SK-N-SH (cell line): ENCODE results near the gene TMED8. TPM values are rescaled to one million over a fixed set of nuclear protein-coding genes. Genes with fewer than 3 reads are reported as not detected.

ENCODE experiments used
- CTCF ChIA-PET: fragments of 300-600, 350-600 bp; formaldehyde crosslinking; extraction: SDS; loops from one replicate; lab custom pipeline; 2021; lab: Yijun Ruan, JAX
- POLR2A ChIA-PET: fragments of 350-600 bp; sonication (Branson Sonifier 250); formaldehyde crosslinking; extraction: SDS; loops from one replicate; lab custom pipeline; 2020; ENCODE audit warnings: antibody characterized with exemption, inconsistent platforms; lab: Yijun Ruan, JAX
- DNase-seq: peaks from one replicate; pipeline ENCODE4 v3.0.0; 2012
- H2AFZ ChIP-seq: fragments of 200-600 bp; sonication (generic); 2 replicates; pipeline ENCODE4 v1.8.1; 2016; ENCODE audit warnings: antibody characterized with exemption, mild to moderate bottlenecking, low read depth
- H3F3A ChIP-seq: fragments of 200-600 bp; sonication (generic); replicated peaks from 2 replicates; pipeline ENCODE3; 2016; ENCODE audit warnings: antibody characterized with exemption, mild to moderate bottlenecking; ENCODE audit not compliant: insufficient read depth
- H3K27ac ChIP-seq, 2 experiments: fragments of 200-500 bp in 1 of 2; fragments of 200-600 bp in 1 of 2; sonication (Bioruptor generic) in 1 of 2; sonication (generic), shearing (Covaris generic) in 1 of 2; 2 replicates each; pipeline versions ENCODE4 v1.5.1 to v1.6.1; 2014 to 2016; ENCODE audit warnings: low read depth in 2 of 2, inconsistent platforms in 1 of 2, low read length in 1 of 2, mild to moderate bottlenecking in 1 of 2, mixed read lengths in 1 of 2
- H3K27me3 ChIP-seq: fragments of 200-600 bp; sonication (generic), shearing (Covaris generic); 2 replicates; pipeline ENCODE4 v1.6.1; 2016; ENCODE audit warnings: mixed run types; ENCODE audit not compliant: insufficient read depth
- H3K36me3 ChIP-seq, 2 experiments: fragments of 200-500 bp in 1 of 2; fragments of 200-600 bp in 1 of 2; sonication (Bioruptor generic) in 1 of 2; sonication (generic) in 1 of 2; replicated peaks in 1 of 2; 2 replicates each; pipeline versions ENCODE3 to v1.5.1; 2014 to 2016; ENCODE audit warnings: low read length in 1 of 2, mild to moderate bottlenecking in 1 of 2; ENCODE audit not compliant: insufficient read depth in 2 of 2, control insufficient read depth in 1 of 2
- H3K4me1 ChIP-seq, 2 experiments: fragments of 200-500 bp in 1 of 2; fragments of 200-600 bp in 1 of 2; sonication (Bioruptor generic) in 1 of 2; sonication (generic), shearing (Covaris generic) in 1 of 2; 2 replicates each; pipeline versions ENCODE4 v1.5.1 to v1.6.1; 2014 to 2016; ENCODE audit warnings: low read depth in 1 of 2, low read length in 1 of 2, mixed run types in 1 of 2; ENCODE audit not compliant: insufficient read depth in 2 of 2, control insufficient read depth in 1 of 2
- H3K4me2 ChIP-seq: fragments of 200-600 bp; sonication (generic), shearing (Covaris generic); 2 replicates; pipeline ENCODE4 v1.6.1; 2017; ENCODE audit warnings: mixed run types
- H3K4me3 ChIP-seq, 2 experiments: fragments of 200-500 bp in 1 of 2; fragments of 200-600 bp in 1 of 2; sonication (Bioruptor generic) in 1 of 2; sonication (generic), shearing (Covaris generic) in 1 of 2; 2 replicates each; pipeline versions ENCODE4 v1.5.1 to v1.8.1; 2014 to 2016; ENCODE audit warnings: low read depth in 2 of 2, inconsistent platforms in 1 of 2, low read length in 1 of 2, mild to moderate bottlenecking in 1 of 2, mixed read lengths in 1 of 2, moderate library complexity in 1 of 2
- H3K79me2 ChIP-seq: fragments of 200-600 bp; sonication (generic); 2 replicates; pipeline ENCODE4 v1.8.1; 2017; ENCODE audit warnings: mild to moderate bottlenecking; ENCODE audit not compliant: insufficient read depth
- H3K9ac ChIP-seq: fragments of 200-600 bp; sonication (generic); 2 replicates; pipeline ENCODE4 v1.6.1; 2017; ENCODE audit warnings: mixed run types
- H3K9me2 ChIP-seq: fragments of 200-600 bp; sonication (generic); 2 replicates; pipeline ENCODE4 v1.6.1; 2017; ENCODE audit warnings: mixed run types
- H3K9me3 ChIP-seq: fragments of 200-600 bp; sonication (generic); 2 replicates; pipeline ENCODE4 v1.6.1; 2017; ENCODE audit warnings: mixed run types, mild to moderate bottlenecking, moderate library complexity
- H4K20me1 ChIP-seq: fragments of 200-600 bp; sonication (generic); 2 replicates; pipeline ENCODE4 v1.6.1; 2017; ENCODE audit warnings: mild to moderate bottlenecking, mixed run types; ENCODE audit not compliant: insufficient read depth
- CHD2 ChIP-seq: fragments of 150-350 bp; IDR thresholded peaks from 2 replicates; pipeline ENCODE4 v1.6.1; 2018; ENCODE audit warnings: low read length; ENCODE audit not compliant: partially characterized antibody
- ELF1 ChIP-seq: IDR thresholded peaks from 2 replicates; pipeline ENCODE4 v1.4.0; 2012
- EP300 ChIP-seq, 2 experiments: IDR thresholded peaks; 2 replicates each; pipeline versions ENCODE4 v1.4.0 to v1.6.1; 2012; ENCODE audit warnings: borderline replicate concordance in 1 of 2, low read depth in 1 of 2, low read length in 1 of 2
- EZH2phosphoT487 ChIP-seq: fragments of 200-600 bp; sonication (generic); IDR thresholded peaks from 2 replicates; pipeline ENCODE4 v1.6.1; 2017; ENCODE audit warnings: low read depth, mixed run types, mild to moderate bottlenecking, antibody characterized with exemption, moderate library complexity, borderline replicate concordance
- FOSL2 ChIP-seq: IDR thresholded peaks from 2 replicates; pipeline ENCODE4 v1.4.0; 2012; ENCODE audit warnings: low read depth, mild to moderate bottlenecking, moderate library complexity, borderline replicate concordance
- FOXJ3 ChIP-seq: sonication (generic); formaldehyde crosslinking; IDR thresholded peaks from 2 replicates; pipeline ENCODE4 v1.5.1; 2020; ENCODE audit warnings: mild to moderate bottlenecking, missing genetic modification reagents
- GABPA ChIP-seq: IDR thresholded peaks from 2 replicates; pipeline ENCODE4 v1.4.0; 2012; ENCODE audit warnings: low read depth, mild to moderate bottlenecking
- GATA2 ChIP-seq: sonication (generic); formaldehyde crosslinking; IDR thresholded peaks from 2 replicates; pipeline ENCODE4 v1.5.0; 2020; ENCODE audit warnings: mild to moderate bottlenecking, missing genetic modification reagents
- JUND ChIP-seq: IDR thresholded peaks from 2 replicates; pipeline ENCODE4 v1.4.0; 2012
- MAX ChIP-seq: IDR thresholded peaks from 2 replicates; pipeline ENCODE4 v1.4.0; 2012; ENCODE audit warnings: low read depth
- MXI1 ChIP-seq: IDR thresholded peaks from 2 replicates; pipeline ENCODE4 v1.6.1; 2012; ENCODE audit warnings: mild to moderate bottlenecking, low read depth, low read length, improper control_type of control experiment
- NRF1 ChIP-seq: IDR thresholded peaks from 2 replicates; pipeline ENCODE4 v1.6.1; 2012; ENCODE audit warnings: low read depth, mild to moderate bottlenecking, low read length
- POLR2AphosphoS5 ChIP-seq: IDR thresholded peaks from 2 replicates; pipeline ENCODE4 v1.6.1; 2012; ENCODE audit warnings: low read depth, low read length
- RFX5 ChIP-seq: IDR thresholded peaks from 2 replicates; pipeline ENCODE4 v1.6.1; 2012; ENCODE audit warnings: mild to moderate bottlenecking, improper control_type of control experiment, low read length
- SIN3A ChIP-seq: IDR thresholded peaks from 2 replicates; pipeline ENCODE4 v1.6.1; 2012; ENCODE audit warnings: low read depth, mild to moderate bottlenecking, low read length, moderate library complexity, borderline replicate concordance
- TAF1 ChIP-seq: IDR thresholded peaks from 2 replicates; pipeline ENCODE4 v1.6.1; 2012; ENCODE audit warnings: low read depth, mild to moderate bottlenecking, low read length, moderate library complexity, borderline replicate concordance
- YY1 ChIP-seq: IDR thresholded peaks from 2 replicates; pipeline ENCODE4 v1.4.0; 2012; ENCODE audit warnings: low read depth, mild to moderate bottlenecking
- WGBS: methylation state at CpG from one replicate; pipeline ENCODE4 v1.1.6; 2017; ENCODE audit warnings: low lambda C conversion rate; 5-methylcytosine and 5-hydroxymethylcytosine counted together
- polyA plus RNA-seq, 3 experiments: library from polyadenylated mRNA; depleted of rRNA; stranded (reverse); fragments of >200 nt; gene quantifications; 2 replicates each; pipeline ENCODE4 v1.2.3, GENCODE V29; 2012
- TF ChIP-seq, protein P1 (sequence below): fragments of 200-600 bp; sonication (generic); IDR thresholded peaks from 2 replicates; pipeline ENCODE4 v1.6.1; 2017; ENCODE audit warnings: antibody characterized with exemption, mild to moderate bottlenecking, moderate library complexity
- TF ChIP-seq, protein P2 (sequence below): fragments of 150-350 bp; IDR thresholded peaks from 2 replicates; pipeline ENCODE4 v1.6.1; 2017; ENCODE audit warnings: antibody characterized with exemption, low read length, low read depth, borderline replicate concordance

TMED8 gene, protein sequence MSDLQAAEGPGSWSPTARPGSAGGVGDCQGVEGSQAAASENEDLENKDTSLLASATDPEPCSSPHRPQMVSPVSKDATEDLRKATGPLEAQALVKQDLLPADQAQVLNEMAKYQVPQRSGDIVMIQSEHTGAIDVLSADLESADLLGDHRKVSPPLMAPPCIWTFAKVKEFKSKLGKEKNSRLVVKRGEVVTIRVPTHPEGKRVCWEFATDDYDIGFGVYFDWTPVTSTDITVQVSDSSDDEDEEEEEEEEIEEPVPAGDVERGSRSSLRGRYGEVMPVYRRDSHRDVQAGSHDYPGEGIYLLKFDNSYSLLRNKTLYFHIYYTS
- polyA plus RNA-seq (2012; rRNA removed): 2.3 and 3.2 TPM in 2 replicates
- polyA plus RNA-seq (2012; cell fraction: cytosol; rRNA removed): 3.1 TPM in 2 replicates
- polyA plus RNA-seq (2012; cell fraction: nucleus; rRNA removed): 2.6 and 4.0 TPM in 2 replicates

GRCh38 chr14:77376771-77377501 lies at the start of gene TMED8, which contains the start of gene SAMD15:
Gene TMED8 (minus strand): TSS chr14:77377094. CDS start chr14:77377053, 41 bp downstream.
Gene SAMD15 (plus strand): TSS chr14:77377379. CDS start chr14:77377419, 40 bp downstream.
- Histone ChIP-seq H3K4me2 (peak within 1 kb of the TSS; percentile 90), H3K4me3 (peak within 1 kb of the TSS; percentile 95 to 98), H3K9me2 (no peaks in the 10 kb centered on the region), H3K4me1 (peaks cover 4 to 11% of the 10 kb centered on the region in 2 experiments; a peak in 3 of 4 replicates), H4K20me1 (no peaks in the 10 kb centered on the region), H2AFZ (peak within 1 kb of the TSS; percentile 96)
- CTCF ChIA-PET: interaction anchor here (0.7 to 1.3 kb wide), 5 partner anchors 10 to 225 kb away, joined by 3 to 5 read pairs (median 3); no protein-coding TSS in a partner anchor
- peak; percentile 95 for DNase-seq
- no peak for TF ChIP-seq EZH2phosphoT487
- TF ChIP-seq RFX5: peak; percentile 74
- TF ChIP-seq JUND: no peak
- TF ChIP-seq ELF1: peak; percentile 79
- TF ChIP-seq MAX: peak; percentile 30; the same call in 1 of the 2 replicates
- no peak for TF ChIP-seq FOXJ3 (CRISPR knock-in tag)
- TF ChIP-seq, protein P1, sequence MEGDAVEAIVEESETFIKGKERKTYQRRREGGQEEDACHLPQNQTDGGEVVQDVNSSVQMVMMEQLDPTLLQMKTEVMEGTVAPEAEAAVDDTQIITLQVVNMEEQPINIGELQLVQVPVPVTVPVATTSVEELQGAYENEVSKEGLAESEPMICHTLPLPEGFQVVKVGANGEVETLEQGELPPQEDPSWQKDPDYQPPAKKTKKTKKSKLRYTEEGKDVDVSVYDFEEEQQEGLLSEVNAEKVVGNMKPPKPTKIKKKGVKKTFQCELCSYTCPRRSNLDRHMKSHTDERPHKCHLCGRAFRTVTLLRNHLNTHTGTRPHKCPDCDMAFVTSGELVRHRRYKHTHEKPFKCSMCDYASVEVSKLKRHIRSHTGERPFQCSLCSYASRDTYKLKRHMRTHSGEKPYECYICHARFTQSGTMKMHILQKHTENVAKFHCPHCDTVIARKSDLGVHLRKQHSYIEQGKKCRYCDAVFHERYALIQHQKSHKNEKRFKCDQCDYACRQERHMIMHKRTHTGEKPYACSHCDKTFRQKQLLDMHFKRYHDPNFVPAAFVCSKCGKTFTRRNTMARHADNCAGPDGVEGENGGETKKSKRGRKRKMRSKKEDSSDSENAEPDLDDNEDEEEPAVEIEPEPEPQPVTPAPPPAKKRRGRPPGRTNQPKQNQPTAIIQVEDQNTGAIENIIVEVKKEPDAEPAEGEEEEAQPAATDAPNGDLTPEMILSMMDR: peak; percentile 43
- TF ChIP-seq CHD2: no peak
- peak; percentile 88 for TF ChIP-seq SIN3A
- peak; percentile 80; the same call in 1 of the 2 replicates for TF ChIP-seq YY1
- TF ChIP-seq, protein P2, sequence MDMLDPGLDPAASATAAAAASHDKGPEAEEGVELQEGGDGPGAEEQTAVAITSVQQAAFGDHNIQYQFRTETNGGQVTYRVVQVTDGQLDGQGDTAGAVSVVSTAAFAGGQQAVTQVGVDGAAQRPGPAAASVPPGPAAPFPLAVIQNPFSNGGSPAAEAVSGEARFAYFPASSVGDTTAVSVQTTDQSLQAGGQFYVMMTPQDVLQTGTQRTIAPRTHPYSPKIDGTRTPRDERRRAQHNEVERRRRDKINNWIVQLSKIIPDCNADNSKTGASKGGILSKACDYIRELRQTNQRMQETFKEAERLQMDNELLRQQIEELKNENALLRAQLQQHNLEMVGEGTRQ: no peak
- TF ChIP-seq NRF1: peak; percentile 42
- TF ChIP-seq GABPA: peak; percentile 80
- peak; percentile 87 for TF ChIP-seq MXI1
- peak; percentile 57 for TF ChIP-seq TAF1
- TF ChIP-seq FOSL2: no peak
- TF ChIP-seq POLR2AphosphoS5: no peak; the same call in 1 of the 2 replicates
- 0 out of 2 replicates have a peak, but pooled peaks have one; percentile 16 for TF ChIP-seq GATA2 (CRISPR knock-in tag)
- no peak for TF ChIP-seq EP300 (IDR thresholded peaks at IDR 0.05; ENCODE audit: borderline replicate concordance in 1 of 2, low read depth in 1 of 2, low read length in 1 of 2)
- TF ChIP-seq, all 33 proteins: peak for 11
- H3K36me3 ChIP-seq: no peaks in the 10 kb centered on the region
- under 1% methylated on average over 46 of the region's 69 CpGs for WGBS
- no peaks in the 10 kb centered on the region for H3K27me3 ChIP-seq
- POLR2A ChIA-PET: interaction anchor here (0.6 to 2.2 kb wide), 8 partner anchors 20 to 332 kb away, joined by 3 to 10 read pairs (median 3); partner anchors contain the start of genes AHSA1, GSTZ1, POMT2 and VIPAS39
- peaks cover 34% of the 10 kb centered on the region; the same call in 1 of the 2 replicates for H3K79me2 ChIP-seq
- peak within 1 kb of the TSS; percentile 87 for H3K9ac ChIP-seq
- no peaks in the 10 kb centered on the region for H3F3A ChIP-seq
- H3K27ac ChIP-seq: peak within 1 kb of the TSS; percentile 97 to 99
- no peaks in the 10 kb centered on the region for H3K9me3 ChIP-seq
